HG03565 (cell line): ENCODE results near the gene ERP27.
A peak's percentile ranks its signal among the peaks of the same experiment; 100 is the strongest.

Source experiments
- ATAC-seq: cut with Tn5 transposase; IDR thresholded peaks from one replicate; pipeline ENCODE4 v1.9.1; 2021; ENCODE audit warnings: mild to moderate bottlenecking, moderate library complexity; ENCODE audit not compliant: unreplicated experiment

Gene ERP27

GRCh38 chr12:14937014-14937413 lies 1.3 kb downstream of the ERP27 start:
- no peak for ATAC-seq

- ATAC-seq, result no peak
Observed at GRCh38 chr12:14936224-14936861, 2.0 kb downstream of the ERP27 start.

- no peak for ATAC-seq
Observed at GRCh38 chr12:14935031-14935430, 3.3 kb downstream of the ERP27 start.

- ATAC-seq, result no peak
Observed at GRCh38 chr12:14934511-14934910, 3.8 kb downstream of the ERP27 start.

- ATAC-seq, result no peak
Observed at GRCh38 chr12:14931791-14932560, 6.4 kb downstream of the ERP27 start.

- ATAC-seq, result no peak
Observed at GRCh38 chr12:14931359-14931758, 7.0 kb downstream of the ERP27 start.

GRCh38 chr12:14930299-14930698 lies 8.0 kb downstream of the ERP27 start:
- ATAC-seq, result no peak

GRCh38 chr12:14928931-14929330 lies 9.4 kb downstream of the ERP27 start:
- ATAC-seq, result no peak

- ATAC-seq, result no peak
Observed at GRCh38 chr12:14927267-14927666, 11.1 kb downstream of the ERP27 start.

GRCh38 chr12:14924541-14924940 lies 13.8 kb downstream of the ERP27 start:
- no peak for ATAC-seq

GRCh38 chr12:14923944-14924343 lies 14.4 kb downstream of the ERP27 start:
- ATAC-seq, result no peak

GRCh38 chr12:14921218-14921617 lies 17.1 kb downstream of the ERP27 start:
- peak; percentile 43 for ATAC-seq

- peak; percentile 72 for ATAC-seq
Observed at GRCh38 chr12:14920475-14921126, 17.7 kb downstream of the ERP27 start.

- ATAC-seq, result no peak
Observed at GRCh38 chr12:14919455-14919854, 18.9 kb downstream of the ERP27 start.

GRCh38 chr12:14915736-14916135 lies 22.6 kb downstream of the ERP27 start:
- no peak for ATAC-seq

- no peak for ATAC-seq
Observed at GRCh38 chr12:14913381-14913781, 25.0 kb downstream of the ERP27 start.

GRCh38 chr12:14911131-14911530 lies 27.2 kb downstream of the ERP27 start:
- ATAC-seq, result no peak

- no peak for ATAC-seq
Observed at GRCh38 chr12:14910090-14910915, 28.0 kb downstream of the ERP27 start.

- no peak for ATAC-seq
Observed at GRCh38 chr12:14907953-14908352, 30.4 kb downstream of the ERP27 start.

GRCh38 chr12:14906114-14906513 lies 32.2 kb downstream of the ERP27 start:
- no peak for ATAC-seq
